Peyer's patch (tissue), 4 donors: Measurements from ENCODE around the gene PLCL2.

Experiments
- POLR2A ChIP-seq, 2 donors: fragments of 450-650 bp; IDR thresholded peaks; one replicate each; pipeline ENCODE4 v1.5.1; 2017; ENCODE audit warnings: antibody characterized with exemption in 2 of 2, mild to moderate bottlenecking in 2 of 2, moderate library complexity in 2 of 2
- TF ChIP-seq, protein P1 (sequence below), 6 experiments: fragments of 450-650 bp in 4 of 6; fragments of 200-600 bp in 2 of 6; sonication (generic) in 1 of 6; IDR thresholded peaks; one replicate each; pipeline ENCODE4 v1.5.1; 2017 to 2019; ENCODE audit warnings: antibody characterized with exemption in 6 of 6, mild to moderate bottlenecking in 3 of 6, moderate library complexity in 1 of 6

DNA sequence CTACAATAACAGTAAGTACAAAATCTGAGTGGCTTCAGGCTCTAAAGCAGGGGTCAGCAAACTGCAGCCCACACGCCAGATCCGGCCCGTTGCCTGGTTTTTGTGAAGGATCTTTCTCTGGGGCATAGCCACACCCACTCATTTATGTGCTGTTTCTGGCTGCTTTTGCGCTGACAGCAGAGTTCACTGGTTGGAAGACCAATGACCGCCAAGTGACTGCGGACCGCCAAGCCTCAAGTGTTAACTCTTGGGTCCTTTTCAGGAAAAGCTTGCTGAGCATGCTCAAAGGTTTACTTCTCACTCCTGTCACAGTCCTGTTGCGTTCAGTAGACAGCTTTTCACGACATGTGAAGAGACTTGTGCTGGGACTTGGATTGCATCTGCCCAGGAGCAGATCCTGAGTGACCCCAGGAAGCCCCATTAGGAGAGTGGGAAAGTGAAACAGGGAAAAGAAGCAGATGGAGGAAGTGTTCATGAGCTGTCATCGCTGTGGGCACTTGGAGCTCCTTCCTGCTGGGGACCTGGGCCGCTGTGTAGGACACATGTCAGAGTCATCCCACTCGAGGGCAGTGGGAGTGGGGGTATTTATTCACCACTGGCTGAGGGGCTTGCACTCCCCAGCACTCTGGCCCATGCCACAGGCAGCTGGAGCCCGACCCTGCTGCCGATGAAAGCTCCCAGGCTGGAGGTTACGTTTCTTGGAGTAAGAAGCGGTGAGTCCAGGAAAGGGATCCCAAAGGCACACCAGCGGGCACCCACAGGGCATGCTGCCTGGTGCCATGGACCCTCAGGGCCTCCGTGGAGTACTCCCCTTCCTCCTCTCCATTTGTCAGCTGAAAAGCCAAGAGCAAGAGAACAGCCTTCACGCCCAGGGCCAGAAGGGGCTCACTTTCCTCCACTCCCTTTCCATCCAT, 249.1 kb downstream of the PLCL2 start:
- TF ChIP-seq, protein P1, sequence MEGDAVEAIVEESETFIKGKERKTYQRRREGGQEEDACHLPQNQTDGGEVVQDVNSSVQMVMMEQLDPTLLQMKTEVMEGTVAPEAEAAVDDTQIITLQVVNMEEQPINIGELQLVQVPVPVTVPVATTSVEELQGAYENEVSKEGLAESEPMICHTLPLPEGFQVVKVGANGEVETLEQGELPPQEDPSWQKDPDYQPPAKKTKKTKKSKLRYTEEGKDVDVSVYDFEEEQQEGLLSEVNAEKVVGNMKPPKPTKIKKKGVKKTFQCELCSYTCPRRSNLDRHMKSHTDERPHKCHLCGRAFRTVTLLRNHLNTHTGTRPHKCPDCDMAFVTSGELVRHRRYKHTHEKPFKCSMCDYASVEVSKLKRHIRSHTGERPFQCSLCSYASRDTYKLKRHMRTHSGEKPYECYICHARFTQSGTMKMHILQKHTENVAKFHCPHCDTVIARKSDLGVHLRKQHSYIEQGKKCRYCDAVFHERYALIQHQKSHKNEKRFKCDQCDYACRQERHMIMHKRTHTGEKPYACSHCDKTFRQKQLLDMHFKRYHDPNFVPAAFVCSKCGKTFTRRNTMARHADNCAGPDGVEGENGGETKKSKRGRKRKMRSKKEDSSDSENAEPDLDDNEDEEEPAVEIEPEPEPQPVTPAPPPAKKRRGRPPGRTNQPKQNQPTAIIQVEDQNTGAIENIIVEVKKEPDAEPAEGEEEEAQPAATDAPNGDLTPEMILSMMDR (IDR thresholded peaks at IDR 0.05) = no peak
- no peak for TF ChIP-seq POLR2A (IDR thresholded peaks at IDR 0.05)
